Glomerular visceral epithelial cell (primary cell): Measurements from ENCODE around the gene NCF1.
"Not testable (repeated sequence)": the region's sequence is repeated elsewhere in the genome, so short reads cannot be mapped to it uniquely, and the experiment has no call there.

Experiments used
- DNase-seq: peaks from one replicate; pipeline ENCODE4 v3.0.0-alpha.2; 2016; ENCODE audit errors: extremely low spot score

The NCF1 gene

GRCh38 chr7:74773760-74774750 lies at the start of gene NCF1:
Gene NCF1, plus strand, starts transcription at chr7:74774011. Its CDS starts 21 bp downstream, at chr7:74774032.
- not testable (repeated sequence) for DNase-seq

DNA sequence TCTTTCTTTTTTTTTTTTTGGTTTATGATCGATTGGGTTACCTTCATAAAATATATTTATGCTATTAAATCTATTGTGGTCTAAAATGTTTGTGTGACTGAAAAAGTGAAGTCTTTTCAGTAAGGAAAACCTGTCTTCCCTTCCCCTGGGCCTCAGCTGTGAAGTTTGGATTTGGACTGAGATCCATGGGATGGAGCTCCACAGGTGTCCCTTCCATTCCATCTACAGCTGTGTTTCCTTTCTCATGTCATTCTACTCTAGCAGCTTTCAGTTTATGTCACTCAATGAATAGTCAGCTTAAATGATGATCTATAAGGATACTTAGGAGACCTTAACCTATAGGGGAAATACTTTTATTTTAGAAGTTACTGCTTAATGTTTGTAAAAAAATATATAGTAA lies 48.0 kb upstream of the NCF1 start:
- no peak for DNase-seq

DNA sequence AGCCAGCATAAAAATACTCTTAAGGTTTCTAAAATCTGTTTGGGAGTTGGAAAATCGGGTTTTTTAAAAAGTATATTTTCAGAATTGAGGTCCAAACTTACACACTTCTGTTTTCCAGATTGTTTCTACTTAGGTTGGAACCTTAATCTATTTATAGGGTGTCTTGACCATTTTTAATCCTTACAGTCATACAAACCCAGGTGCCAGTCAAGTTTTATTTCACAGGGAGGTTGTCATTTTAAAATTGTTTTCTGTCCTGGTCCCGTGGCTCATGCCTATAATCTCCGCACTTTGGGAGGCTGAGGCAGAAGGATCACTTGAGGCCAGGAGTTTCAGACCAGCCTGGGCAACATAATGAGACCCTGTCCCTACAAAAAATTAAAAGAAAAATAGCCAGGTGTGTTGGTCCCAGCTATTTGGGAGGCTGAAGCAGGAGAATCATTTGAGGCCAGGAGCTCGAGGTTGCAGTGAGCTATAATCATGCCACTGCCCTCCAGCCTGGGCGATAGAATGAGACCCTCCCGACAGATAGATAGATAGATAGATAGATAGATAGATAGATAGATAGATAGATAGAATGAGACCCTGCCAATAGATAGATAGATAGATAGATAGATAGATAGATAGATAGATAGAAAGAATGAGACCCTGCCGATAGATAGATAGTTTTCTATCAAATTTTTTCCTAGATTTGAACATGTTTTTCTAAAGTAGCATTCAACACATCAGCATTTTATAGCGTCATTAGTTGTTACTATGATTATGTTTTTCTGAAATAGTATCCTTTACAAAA lies 47.3 kb upstream of the NCF1 start:
- DNase-seq = no peak

DNA sequence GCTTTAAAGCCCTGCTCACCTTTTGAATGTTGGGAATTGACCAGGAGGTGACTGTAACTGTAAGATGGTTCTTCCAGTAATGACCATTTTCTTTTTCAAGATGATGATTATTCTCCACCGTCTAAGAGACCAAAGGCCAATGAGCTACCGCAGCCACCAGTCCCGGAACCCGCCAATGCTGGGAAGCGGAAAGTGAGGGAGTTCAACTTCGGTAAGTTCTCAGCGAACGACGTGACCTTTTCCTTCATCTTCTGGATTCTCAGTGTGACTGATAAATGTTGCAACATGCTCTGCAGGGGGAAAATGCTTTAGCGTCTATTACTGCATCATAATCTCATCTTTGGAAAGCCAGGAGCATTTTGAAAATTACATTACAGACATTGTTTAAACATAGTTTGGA lies 45.1 kb upstream of the NCF1 start:
- not testable (repeated sequence) for DNase-seq

GRCh38 chr7:74730186-74730585 lies 43.6 kb upstream of the NCF1 start:
- not testable (repeated sequence) for DNase-seq

GRCh38 chr7:74739974-74740703 lies 33.7 kb upstream of the NCF1 start:
- not testable (repeated sequence) for DNase-seq

- not testable (repeated sequence) for DNase-seq
Observed at GRCh38 chr7:74743936-74744557, 29.8 kb upstream of the NCF1 start.

GRCh38 chr7:74753921-74754482 lies 19.8 kb upstream of the NCF1 start:
- DNase-seq = not testable (repeated sequence)

DNA sequence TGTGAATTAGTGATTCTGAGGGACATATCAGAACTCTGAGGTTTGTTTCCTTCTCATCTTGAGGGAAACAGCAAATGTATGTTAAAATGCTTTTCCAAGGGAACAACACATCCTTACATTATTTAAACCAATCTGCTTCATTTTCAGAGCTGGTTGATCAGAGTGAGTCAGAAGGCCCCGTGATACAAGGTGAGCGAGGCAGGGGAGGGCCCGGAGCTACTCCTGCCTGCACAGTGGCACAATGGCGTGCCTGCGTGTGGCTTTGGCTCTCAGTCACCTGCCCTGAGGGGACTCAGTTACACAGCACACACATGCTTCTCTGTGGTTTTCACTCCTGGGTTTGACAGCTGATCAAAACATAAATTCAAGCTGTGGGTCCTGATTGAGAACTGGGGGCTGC lies 17.1 kb upstream of the NCF1 start:
- not testable (repeated sequence) for DNase-seq

DNA sequence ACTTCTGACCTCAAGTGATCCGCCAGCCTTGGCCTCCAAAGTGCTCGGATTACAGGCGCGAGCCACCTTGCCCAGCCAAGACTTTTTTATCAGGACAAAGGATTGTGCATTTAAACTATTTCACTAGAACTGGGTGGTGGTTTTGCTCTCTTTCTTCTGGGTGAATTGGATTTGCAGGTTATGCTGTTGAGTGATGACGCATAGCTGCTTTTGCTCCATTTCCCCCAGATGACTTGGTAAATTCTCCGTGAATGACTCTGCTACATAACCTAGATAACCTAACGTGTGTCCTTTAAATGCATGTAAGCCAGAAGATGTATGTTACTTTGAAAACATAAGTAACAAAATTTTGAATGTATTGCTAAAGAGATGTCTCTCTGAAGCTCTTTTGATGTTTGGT lies 15.5 kb upstream of the NCF1 start:
- not testable (repeated sequence) for DNase-seq

GRCh38 chr7:74758982-74759381 lies 14.8 kb upstream of the NCF1 start:
- not testable (repeated sequence) for DNase-seq

GRCh38 chr7:74765205-74765918 lies 8.4 kb upstream of the NCF1 start:
- not testable (repeated sequence) for DNase-seq

GRCh38 chr7:74766509-74766908 lies 7.3 kb upstream of the NCF1 start:
- not testable (repeated sequence) for DNase-seq

DNA sequence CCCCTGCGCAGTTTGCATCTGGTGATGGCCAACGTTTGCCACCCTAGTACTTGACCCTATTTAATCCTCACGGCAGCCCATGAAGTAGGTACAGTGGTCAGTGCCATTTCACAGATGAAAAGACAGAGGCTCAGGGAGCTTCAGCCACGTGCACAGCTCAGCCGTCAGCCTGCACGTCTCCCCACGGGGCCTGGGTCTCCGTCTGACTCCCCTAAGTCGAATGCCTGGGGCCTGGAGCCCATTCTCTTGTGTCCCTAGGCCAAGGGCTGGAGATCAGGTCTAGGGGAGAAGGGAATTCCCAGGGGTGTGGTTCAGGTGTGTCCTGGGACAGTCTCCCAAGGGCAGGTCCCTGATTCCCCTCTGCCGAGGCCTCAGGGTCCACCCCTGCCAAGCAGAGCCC lies 6.8 kb upstream of the NCF1 start:
- DNase-seq = not testable (repeated sequence)

GRCh38 chr7:74770062-74770461 lies 3.7 kb upstream of the NCF1 start:
- DNase-seq = not testable (repeated sequence)

GRCh38 chr7:74772093-74772492 lies 1.7 kb upstream of the NCF1 start:
- DNase-seq = not testable (repeated sequence)

DNA sequence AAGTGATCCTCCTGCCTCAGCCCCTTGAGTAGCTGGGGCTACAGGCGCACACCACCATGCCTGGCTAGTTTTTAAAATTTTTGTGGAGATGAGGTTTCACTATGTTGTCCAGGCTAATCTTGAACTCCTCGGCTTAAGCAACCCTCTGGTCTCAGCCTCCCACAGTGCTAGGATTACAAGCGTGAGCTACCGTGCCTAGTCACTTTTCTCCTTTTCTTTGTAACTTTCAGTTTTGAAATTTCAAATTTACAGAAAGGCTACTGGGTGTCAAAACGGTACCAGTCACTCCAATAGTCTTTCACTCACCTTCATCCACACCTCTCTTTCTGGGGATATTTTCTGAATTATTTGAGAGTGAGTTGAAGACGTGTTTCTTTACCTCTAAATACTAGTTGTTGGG lies 1.3 kb downstream of the NCF1 start:
- not testable (repeated sequence) for DNase-seq

GRCh38 chr7:74779053-74779452 lies 5.2 kb downstream of the NCF1 start:
- not testable (repeated sequence) for DNase-seq

DNA sequence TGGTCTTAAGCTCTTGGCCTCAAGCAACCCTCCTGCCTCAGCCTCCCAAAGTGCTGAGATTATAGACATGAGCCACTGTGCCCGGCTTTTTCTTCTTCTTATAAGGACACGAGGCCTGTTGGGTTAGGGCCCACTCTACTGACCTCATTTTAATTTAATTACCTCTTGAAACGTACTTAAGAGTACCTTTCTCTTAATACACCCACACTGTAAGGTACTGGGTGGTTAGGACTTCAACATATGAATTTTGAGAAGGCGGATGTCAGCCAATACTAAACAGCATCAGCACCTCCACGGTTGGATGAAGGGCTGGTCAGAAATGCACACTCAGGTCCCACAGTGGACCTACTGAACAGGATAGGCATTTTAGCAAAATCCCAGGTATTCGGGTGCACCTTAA lies 7.9 kb downstream of the NCF1 start:
- not testable (repeated sequence) for DNase-seq

GRCh38 chr7:74783595-74783994 lies 9.8 kb downstream of the NCF1 start:
- DNase-seq = not testable (repeated sequence)
